NCI-H2081 (cell line): ENCODE data around the gene C1QTNF6.

Source experiments
- DNase-seq, 2 experiments: peaks; one replicate each; lab custom pipeline; 2025; lab: John Stamatoyannopoulos, UW

The C1QTNF6 gene

GRCh38 chr22:37162221-37163095 lies 25.6 kb downstream of the C1QTNF6 start:
- DNase-seq = no peak

- DNase-seq = no peak
These were observed 26.6 kb downstream of the C1QTNF6 start for GRCh38 chr22:37161443-37161842.

GRCh38 chr22:37160027-37160426 lies 28.0 kb downstream of the C1QTNF6 start:
- no peak for DNase-seq

- no peak for DNase-seq
These were observed 29.1 kb downstream of the C1QTNF6 start for GRCh38 chr22:37158963-37159290.

- DNase-seq = no peak
These were observed 30.3 kb downstream of the C1QTNF6 start for GRCh38 chr22:37157516-37158285.

- DNase-seq = no peak
These were observed 31.2 kb downstream of the C1QTNF6 start for GRCh38 chr22:37156686-37157435.

- DNase-seq = no peak
These were observed 32.1 kb downstream of the C1QTNF6 start for GRCh38 chr22:37155971-37156370.

- DNase-seq = no peak
These were observed 32.9 kb downstream of the C1QTNF6 start for GRCh38 chr22:37154925-37155712.

GRCh38 chr22:37153901-37154300 lies 34.1 kb downstream of the C1QTNF6 start:
- no peak for DNase-seq

- no peak for DNase-seq
These were observed 36.6 kb downstream of the C1QTNF6 start for GRCh38 chr22:37151401-37151800.

- no peak for DNase-seq
These were observed 37.3 kb downstream of the C1QTNF6 start for GRCh38 chr22:37150701-37151100.

- DNase-seq = no peak
These were observed 39.0 kb downstream of the C1QTNF6 start for GRCh38 chr22:37148742-37149665.

- no peak for DNase-seq
These were observed 39.9 kb downstream of the C1QTNF6 start for GRCh38 chr22:37148031-37148651.

- no peak for DNase-seq
These were observed 40.7 kb downstream of the C1QTNF6 start for GRCh38 chr22:37147186-37147990.

GRCh38 chr22:37146507-37147180 lies 41.4 kb downstream of the C1QTNF6 start:
- DNase-seq = no peak

GRCh38 chr22:37146051-37146385 lies 42.0 kb downstream of the C1QTNF6 start:
- DNase-seq = no peak

- no peak for DNase-seq
These were observed 42.6 kb downstream of the C1QTNF6 start for GRCh38 chr22:37145180-37146050.

- no peak for DNase-seq
These were observed 43.9 kb downstream of the C1QTNF6 start for GRCh38 chr22:37144180-37144554.
